Body of pancreas (tissue), 4 donors: Measurements from ENCODE around the gene XRCC5. TPM values are rescaled to one million over a fixed set of nuclear protein-coding genes. Genes with fewer than 3 reads are reported as not detected.

ENCODE experiments used
- ATAC-seq: fragments of 150-250 bp; one replicate; pipeline ENCODE4 v1.9.1; 2016
- DNase-seq, 4 donors: peaks; one replicate each; pipeline ENCODE4 v3.0.0-alpha.2; 2019
- H3K27ac ChIP-seq, 4 donors: fragments of 200-600 bp; sonication (generic); 1 replicate in 3 of 4; 2 replicates in 1 of 4; pipeline versions ENCODE4 v1.5.1 to v1.6.1; 2016 to 2019; ENCODE audit warnings: mild to moderate bottlenecking in 1 of 4, mixed read lengths in 1 of 4, moderate library complexity in 1 of 4
- H3K27me3 ChIP-seq, 2 donors: fragments of 200-600 bp; sonication (generic); one replicate each; pipeline ENCODE4 v1.6.0; 2016; ENCODE audit warnings: mild to moderate bottlenecking in 1 of 2
- H3K36me3 ChIP-seq, 2 donors: fragments of 200-600 bp; sonication (generic); replicated peaks in 1 of 2; 2 replicates each; pipeline ENCODE4 v1.5.1; 2016; ENCODE audit warnings: low read depth in 2 of 2; ENCODE audit not compliant: insufficient read depth in 1 of 2
- H3K4me1 ChIP-seq: fragments of 200-600 bp; sonication (generic); one replicate; pipeline ENCODE4 v1.6.0; 2016
- H3K4me3 ChIP-seq, 2 donors: fragments of 200-600 bp; sonication (generic); 1 replicate in 1 of 2; 2 replicates in 1 of 2; pipeline ENCODE4 v1.5.1; 2016 to 2019
- H3K9me3 ChIP-seq, 3 donors: fragments of 200-600 bp; sonication (generic); 1 replicate in 2 of 3; 2 replicates in 1 of 3; pipeline ENCODE4 v1.5.1; 2016
- POLR2A ChIP-seq, 3 donors: fragments of 450-650 bp; IDR thresholded peaks; one replicate each; pipeline ENCODE4 v1.6.1; 2016; ENCODE audit warnings: antibody characterized with exemption in 3 of 3, mild to moderate bottlenecking in 2 of 3
- WGBS, 2 donors: methylation state at CpG; one replicate each; pipeline ENCODE4 v1.1.5; 2017; 5-methylcytosine and 5-hydroxymethylcytosine counted together
- intact Hi-C: fragments of 100-400 bp; cut with DNase I; formaldehyde crosslinking; loops from one replicate; pipeline ENCODE4 v1.15.1; 2023
- total RNA-seq, 2 donors: library from RNA; depleted of rRNA; stranded (reverse); fragments of >200 nt; gene quantifications; one replicate each; pipeline ENCODE4 v1.1.0, GENCODE V29; 2016
- TF ChIP-seq, protein P1 (sequence below), 7 experiments: fragments of 450-650 bp in 4 of 7; fragments of 200-600 bp in 3 of 7; sonication (generic) in 3 of 7; IDR thresholded peaks; one replicate each; pipeline ENCODE4 v1.5.1; 2016 to 2019; ENCODE audit warnings: antibody characterized with exemption in 7 of 7

Gene XRCC5
- total RNA-seq, 2 donors from 2014 or later: 74.2 to 74.7 TPM

DNA sequence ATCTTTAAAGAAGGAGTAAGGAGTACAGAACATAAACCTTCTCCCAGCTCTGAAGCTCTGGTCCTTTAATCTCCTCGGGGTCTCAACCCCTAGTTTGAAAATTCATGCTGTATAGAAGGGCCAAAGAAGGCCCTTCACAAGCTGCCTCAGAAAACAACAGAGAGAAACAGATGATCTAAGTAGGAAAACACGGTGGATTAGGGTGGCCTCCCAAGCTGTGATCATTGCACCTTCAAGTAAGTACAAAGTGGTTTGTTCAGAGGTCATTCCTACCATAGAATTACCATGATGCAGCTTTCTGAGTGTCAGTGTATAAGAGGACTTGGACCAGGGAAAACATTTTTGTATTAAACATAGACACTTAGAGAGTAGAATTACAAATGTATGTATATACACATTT lies 16.5 kb upstream of the XRCC5 start:
- Histone ChIP-seq H3K27ac (no peak overlapping the region), H3K27me3 (no peaks in the 10 kb centered on the region), H3K36me3 (no peaks in the 10 kb centered on the region), H3K4me1 (no peaks in the 10 kb centered on the region), H3K9me3 (no peaks in the 10 kb centered on the region), H3K4me3 (no peak overlapping the region)
- 54 to 69% methylated on average over 2 of the region's 2 CpGs for WGBS, 2 donors
- TF ChIP-seq, protein P1, sequence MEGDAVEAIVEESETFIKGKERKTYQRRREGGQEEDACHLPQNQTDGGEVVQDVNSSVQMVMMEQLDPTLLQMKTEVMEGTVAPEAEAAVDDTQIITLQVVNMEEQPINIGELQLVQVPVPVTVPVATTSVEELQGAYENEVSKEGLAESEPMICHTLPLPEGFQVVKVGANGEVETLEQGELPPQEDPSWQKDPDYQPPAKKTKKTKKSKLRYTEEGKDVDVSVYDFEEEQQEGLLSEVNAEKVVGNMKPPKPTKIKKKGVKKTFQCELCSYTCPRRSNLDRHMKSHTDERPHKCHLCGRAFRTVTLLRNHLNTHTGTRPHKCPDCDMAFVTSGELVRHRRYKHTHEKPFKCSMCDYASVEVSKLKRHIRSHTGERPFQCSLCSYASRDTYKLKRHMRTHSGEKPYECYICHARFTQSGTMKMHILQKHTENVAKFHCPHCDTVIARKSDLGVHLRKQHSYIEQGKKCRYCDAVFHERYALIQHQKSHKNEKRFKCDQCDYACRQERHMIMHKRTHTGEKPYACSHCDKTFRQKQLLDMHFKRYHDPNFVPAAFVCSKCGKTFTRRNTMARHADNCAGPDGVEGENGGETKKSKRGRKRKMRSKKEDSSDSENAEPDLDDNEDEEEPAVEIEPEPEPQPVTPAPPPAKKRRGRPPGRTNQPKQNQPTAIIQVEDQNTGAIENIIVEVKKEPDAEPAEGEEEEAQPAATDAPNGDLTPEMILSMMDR (IDR thresholded peaks at IDR 0.05): no peak
- TF ChIP-seq POLR2A (IDR thresholded peaks at IDR 0.05): no peak
- DNase-seq (no peak), ATAC-seq (no peak)
- intact Hi-C loops: no loop called here

DNA sequence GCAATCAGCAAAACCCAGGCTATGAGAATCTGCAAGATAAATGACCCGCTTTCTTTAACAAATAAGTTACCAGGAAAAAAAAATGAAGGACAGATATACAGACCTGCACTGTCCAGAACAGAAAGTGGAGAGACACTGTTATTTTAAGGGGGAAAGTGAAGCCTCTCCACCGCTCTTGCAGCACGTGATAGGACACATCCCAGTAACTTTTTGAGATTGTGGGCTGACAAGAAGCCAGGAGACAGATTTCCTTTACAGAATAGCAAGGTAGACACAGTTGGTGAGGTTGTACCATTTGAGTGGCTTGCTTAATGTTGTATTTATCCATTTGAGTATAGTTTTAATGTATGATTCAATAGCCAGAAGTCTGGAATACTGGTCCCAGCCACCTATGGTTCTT lies 14.4 kb upstream of the XRCC5 start:
- no peaks in the 10 kb centered on the region for H3K27me3 ChIP-seq
- no peaks in the 10 kb centered on the region for H3K4me1 ChIP-seq
- no peak overlapping the region for H3K27ac ChIP-seq
- no peak for ATAC-seq
- DNase-seq: no peak
- TF ChIP-seq, protein P1 (IDR thresholded peaks at IDR 0.05): no peak
- no peaks in the 10 kb centered on the region for H3K36me3 ChIP-seq
- 80 to 83% methylated on average over 3 of the region's 3 CpGs for WGBS, 2 donors
- H3K9me3 ChIP-seq: no peaks in the 10 kb centered on the region
- no peak overlapping the region for H3K4me3 ChIP-seq
- intact Hi-C loops: no loop called here

DNA sequence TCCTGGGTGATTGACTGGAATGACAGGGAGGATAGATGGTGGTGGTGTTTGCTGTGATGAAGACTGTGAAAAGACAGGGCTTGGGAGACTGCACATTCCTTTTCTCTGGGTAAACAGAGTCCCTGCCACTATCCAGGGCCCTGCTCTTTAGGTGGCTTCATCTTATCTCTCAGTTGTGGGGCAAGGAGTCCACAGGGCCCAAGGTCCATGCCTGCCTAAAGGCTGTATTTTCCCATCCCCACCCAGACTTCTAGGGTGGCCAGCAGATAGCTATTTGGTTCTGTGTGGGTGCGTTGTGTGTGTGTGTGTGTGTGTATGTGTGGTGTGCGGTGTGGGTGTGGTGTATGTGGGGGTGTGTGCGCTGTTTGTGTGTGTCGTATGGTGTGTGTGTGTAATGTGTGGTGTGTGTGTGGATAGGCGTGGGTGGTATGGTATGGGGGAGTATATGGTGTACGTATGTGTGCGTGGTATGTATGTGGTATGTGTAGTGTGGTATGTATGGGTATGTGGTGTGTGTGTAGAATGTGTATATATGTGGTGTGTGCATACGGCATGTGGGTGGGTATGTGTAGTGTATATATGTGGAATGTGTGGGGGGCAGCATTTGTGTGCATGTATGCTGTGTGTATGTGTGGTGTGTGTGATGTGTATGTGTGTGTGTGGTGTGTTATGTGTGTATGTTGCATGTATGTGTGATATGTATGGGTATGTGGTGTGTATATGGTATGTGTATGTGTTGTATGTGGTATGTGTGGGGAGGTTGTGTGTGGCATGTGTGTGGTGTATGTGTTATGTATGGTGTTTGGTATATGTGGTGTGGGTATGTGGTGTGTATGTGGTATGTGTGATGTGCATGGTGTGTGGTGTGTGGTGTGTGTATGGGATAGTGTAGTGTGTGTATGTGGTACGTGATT lies 10.5 kb upstream of the XRCC5 start:
- Histone ChIP-seq H3K27ac (no peak overlapping the region), H3K36me3 (no peaks in the 10 kb centered on the region), H3K4me1 (no peaks in the 10 kb centered on the region), H3K27me3 (no peaks in the 10 kb centered on the region), H3K4me3 (no peak overlapping the region), H3K9me3 (no peaks in the 10 kb centered on the region)
- intact Hi-C loops: no loop called here
- ATAC-seq: no peak
- DNase-seq: no peak
- 86 to 87% methylated on average over 9 of the region's 9 CpGs for WGBS, 2 donors
- no peak for TF ChIP-seq POLR2A (IDR thresholded peaks at IDR 0.05)
- TF ChIP-seq, protein P1 (IDR thresholded peaks at IDR 0.05): no peak

DNA sequence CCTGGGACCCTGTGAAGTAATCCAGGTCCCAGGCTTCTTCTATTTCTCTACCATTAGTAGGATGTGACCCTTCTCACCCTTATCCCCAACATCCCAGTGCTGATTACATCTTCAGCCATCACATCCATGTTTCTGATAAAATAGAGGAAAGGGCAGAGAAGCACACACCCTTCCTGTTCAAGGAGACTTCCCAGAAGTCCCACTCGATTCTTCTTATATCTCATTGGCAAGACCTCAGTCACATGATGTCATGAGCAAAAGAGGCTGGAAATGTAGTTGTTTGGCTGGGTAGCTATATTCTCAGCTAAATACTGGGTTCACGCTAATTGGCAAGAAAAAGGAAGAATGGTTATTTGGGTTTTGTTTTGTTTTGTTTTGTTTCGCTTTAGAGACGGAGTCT lies 8.0 kb upstream of the XRCC5 start:
- ATAC-seq (no peak), DNase-seq (no peak)
- no peak overlapping the region for H3K4me3 ChIP-seq
- H3K27me3 ChIP-seq: no peaks in the 10 kb centered on the region
- no peaks in the 10 kb centered on the region for H3K9me3 ChIP-seq
- no peak overlapping the region for H3K27ac ChIP-seq
- WGBS, 2 donors: 82 to 86% methylated on average over 4 of the region's 4 CpGs
- H3K36me3 ChIP-seq: no peaks in the 10 kb centered on the region
- H3K4me1 ChIP-seq: no peaks in the 10 kb centered on the region
- no peak for TF ChIP-seq POLR2A (IDR thresholded peaks at IDR 0.05)
- TF ChIP-seq, protein P1 (IDR thresholded peaks at IDR 0.05): no peak
- intact Hi-C loops: no loop called here

DNA sequence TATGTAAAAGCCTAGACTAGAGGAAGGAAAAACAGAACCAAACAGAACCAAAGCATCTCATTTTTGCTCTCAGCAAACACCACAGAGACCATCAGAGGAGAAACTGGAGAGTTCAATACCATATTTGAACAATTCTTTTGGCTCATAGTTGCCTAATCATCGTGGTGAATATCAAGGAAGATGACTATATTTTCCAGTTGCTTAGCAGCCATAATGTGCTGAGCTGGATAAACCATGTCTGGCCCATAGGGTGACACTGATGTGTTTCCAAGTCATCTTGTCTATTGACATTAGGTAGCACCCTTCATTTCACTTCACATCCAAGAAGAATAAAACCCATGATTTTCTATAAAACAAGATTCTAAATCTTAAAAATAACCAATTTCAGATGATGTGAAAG lies 5.9 kb upstream of the XRCC5 start:
- no peaks in the 10 kb centered on the region for H3K9me3 ChIP-seq
- DNase-seq (no peak), ATAC-seq (no peak)
- no peaks in the 10 kb centered on the region for H3K27me3 ChIP-seq
- TF ChIP-seq, protein P1 (IDR thresholded peaks at IDR 0.05): no peak
- TF ChIP-seq POLR2A (IDR thresholded peaks at IDR 0.05): no peak
- no peak overlapping the region for H3K4me3 ChIP-seq
- no peaks in the 10 kb centered on the region for H3K4me1 ChIP-seq
- no peaks in the 10 kb centered on the region for H3K36me3 ChIP-seq
- no peak overlapping the region for H3K27ac ChIP-seq
- intact Hi-C loops: no loop called here
- 27 to 40% methylated on average over 1 of the region's 1 CpG for WGBS, 2 donors
